H1 (cell line): ENCODE measurements around the gene NEK11. TPM values are rescaled to one million over a fixed set of nuclear protein-coding genes. Genes with fewer than 3 reads are reported as not detected.

ENCODE experiments used
- CTCF ChIA-PET: fragments of 300-600 bp; sonication (Branson Sonifier 250); formaldehyde crosslinking; loops from one replicate; lab custom pipeline; 2021; ENCODE audit not compliant: partially characterized antibody; lab: Charles Lee
- POLR2A ChIA-PET: fragments of 300-600 bp; sonication (Branson Sonifier 250); formaldehyde crosslinking; loops from one replicate; lab custom pipeline; 2021; ENCODE audit warnings: inconsistent platforms; ENCODE audit not compliant: partially characterized antibody; lab: Charles Lee
- DNase-seq, 2 experiments: peaks; one replicate each; pipeline versions ENCODE4 v3.0.0 to v3.0.0-alpha.2; 2010 to 2022; ENCODE audit warnings: low spot score in 2 of 2, low read depth in 1 of 2, mixed read lengths in 1 of 2
- FAIRE-seq: peaks from 2 replicates; lab custom pipeline; 2011; peaks lifted over from hg19 to GRCh38; lab: Jason Lieb, UNC
- H2AFZ ChIP-seq: 2 replicates; pipeline ENCODE4 v1.8.1; 2012; ENCODE audit warnings: low read length, inconsistent platforms
- H2AK5ac ChIP-seq: 2 replicates; pipeline ENCODE4 v1.6.1; 2013; ENCODE audit warnings: low read depth, low read length
- H2BK120ac ChIP-seq: replicated peaks from 2 replicates; pipeline ENCODE3; 2013; ENCODE audit warnings: low read depth, low read length, inconsistent platforms
- H2BK12ac ChIP-seq: 2 replicates; pipeline ENCODE4 v1.6.1; 2013; ENCODE audit warnings: low read depth, low read length
- H2BK15ac ChIP-seq: 2 replicates; pipeline ENCODE4 v1.6.1; 2013; ENCODE audit warnings: low read length
- H2BK20ac ChIP-seq: 2 replicates; pipeline ENCODE4 v1.6.1; 2013; ENCODE audit warnings: low read length
- H2BK5ac ChIP-seq: 2 replicates; pipeline ENCODE4 v1.6.1; 2013; ENCODE audit warnings: low read depth, low read length
- H3K14ac ChIP-seq: 2 replicates; pipeline ENCODE4 v1.6.1; 2013; ENCODE audit warnings: inconsistent platforms; ENCODE audit not compliant: insufficient read length
- H3K18ac ChIP-seq: 2 replicates; pipeline ENCODE4 v1.6.1; 2013; ENCODE audit warnings: low read length; ENCODE audit errors: extremely low read depth
- H3K23ac ChIP-seq: 2 replicates; pipeline ENCODE4 v1.6.1; 2013; ENCODE audit warnings: inconsistent platforms; ENCODE audit not compliant: insufficient read length
- H3K23me2 ChIP-seq: 2 replicates; pipeline ENCODE4 v1.6.1; 2013; ENCODE audit warnings: low read depth, low read length
- H3K27ac ChIP-seq: 2 replicates; pipeline ENCODE4 v1.6.1; 2011; ENCODE audit warnings: low read depth, low read length, inconsistent platforms
- H3K27me3 ChIP-seq, 4 experiments: replicated peaks in 1 of 4; 1 replicate in 1 of 4; 2 replicates in 3 of 4; pipeline versions ENCODE4 v1.6.1 to v1.8.1; 2011 to 2013; ENCODE audit warnings: low read length in 3 of 4, mild to moderate bottlenecking in 3 of 4, inconsistent platforms in 2 of 4, mixed read lengths in 2 of 4, moderate library complexity in 1 of 4; ENCODE audit not compliant: control insufficient read depth in 3 of 4, insufficient read depth in 3 of 4; ENCODE audit errors: extremely low read depth in 1 of 4
- H3K36me3 ChIP-seq, 4 experiments: 2 replicates each; pipeline versions ENCODE4 v1.6.1 to v1.8.1; 2011 to 2013; ENCODE audit warnings: mild to moderate bottlenecking in 4 of 4, low read length in 3 of 4, moderate library complexity in 2 of 4, control low read depth in 1 of 4, inconsistent platforms in 1 of 4; ENCODE audit not compliant: insufficient read depth in 4 of 4, control insufficient read depth in 2 of 4
- H3K4ac ChIP-seq: replicated peaks from 2 replicates; pipeline ENCODE3; 2013; ENCODE audit warnings: low read length, low read depth, mixed read lengths, inconsistent platforms; ENCODE audit not compliant: insufficient read length
- H3K4me1 ChIP-seq, 4 experiments: replicated peaks in 1 of 4; 1 replicate in 1 of 4; 2 replicates in 3 of 4; pipeline versions ENCODE4 v1.6.1 to v1.8.1; 2011 to 2013; ENCODE audit warnings: low read length in 3 of 4, inconsistent platforms in 2 of 4, mixed read lengths in 1 of 4; ENCODE audit not compliant: insufficient read depth in 4 of 4, control insufficient read depth in 3 of 4
- H3K4me2 ChIP-seq, 2 experiments: 2 replicates each; pipeline versions ENCODE4 v1.6.1 to v1.8.1; 2011 to 2013; ENCODE audit warnings: low read depth in 2 of 2, low read length in 2 of 2, control low read depth in 1 of 2, inconsistent platforms in 1 of 2, mild to moderate bottlenecking in 1 of 2; ENCODE audit not compliant: insufficient read depth in 1 of 2
- H3K4me3 ChIP-seq, 4 experiments: fragments of 200-600, 300-600 bp in 1 of 4; sonication (generic), shearing (Covaris generic), sonication (Bioruptor Twin) in 1 of 4; 2 replicates each; pipeline versions ENCODE4 v1.5.1 to v1.8.1; 2011 to 2016; ENCODE audit warnings: low read length in 4 of 4, low read depth in 3 of 4, control low read depth in 2 of 4, inconsistent platforms in 2 of 4, mild to moderate bottlenecking in 2 of 4, mixed read lengths in 1 of 4, moderate library complexity in 1 of 4; ENCODE audit not compliant: insufficient read depth in 2 of 4; ENCODE audit errors: extremely low read depth in 1 of 4
- H3K56ac ChIP-seq: replicated peaks from 2 replicates; pipeline ENCODE3; 2013; ENCODE audit warnings: low read depth, mild to moderate bottlenecking, mixed read lengths, low read length, inconsistent platforms; ENCODE audit not compliant: insufficient read length
- H3K79me1 ChIP-seq: 2 replicates; pipeline ENCODE4 v1.6.1; 2013; ENCODE audit warnings: low read depth, low read length, control low read depth
- H3K79me2 ChIP-seq, 2 experiments: 2 replicates each; pipeline versions ENCODE4 v1.6.1 to v1.8.1; 2012 to 2013; ENCODE audit warnings: low read length in 2 of 2, mild to moderate bottlenecking in 2 of 2, inconsistent platforms in 1 of 2; ENCODE audit not compliant: insufficient read depth in 2 of 2, control insufficient read depth in 1 of 2
- H3K9ac ChIP-seq, 4 experiments: replicated peaks in 1 of 4; 1 replicate in 1 of 4; 2 replicates in 3 of 4; pipeline versions ENCODE4 v1.6.1 to v1.8.1; 2011 to 2013; ENCODE audit warnings: low read depth in 3 of 4, low read length in 3 of 4, control low read depth in 2 of 4, mild to moderate bottlenecking in 2 of 4, moderate library complexity in 2 of 4, inconsistent platforms in 1 of 4; ENCODE audit errors: extremely low read depth in 1 of 4
- H3K9me3 ChIP-seq, 2 experiments: 2 replicates each; pipeline versions ENCODE4 v1.6.1 to v1.8.1; 2012 to 2013; ENCODE audit warnings: mild to moderate bottlenecking in 2 of 2, moderate library complexity in 2 of 2, control low read depth in 1 of 2, inconsistent platforms in 1 of 2, low read depth in 1 of 2, low read length in 1 of 2, mixed read lengths in 1 of 2; ENCODE audit not compliant: insufficient read depth in 2 of 2
- H4K20me1 ChIP-seq, 2 experiments: replicated peaks in 1 of 2; 2 replicates each; pipeline versions ENCODE3 to v1.8.1; 2011 to 2013; ENCODE audit warnings: inconsistent platforms in 2 of 2, low read length in 2 of 2, mild to moderate bottlenecking in 1 of 2; ENCODE audit not compliant: insufficient read depth in 2 of 2, control insufficient read depth in 1 of 2
- H4K5ac ChIP-seq: 2 replicates; pipeline ENCODE4 v1.6.1; 2013; ENCODE audit warnings: low read length, low read depth, mixed read lengths, inconsistent platforms; ENCODE audit not compliant: insufficient read length
- H4K8ac ChIP-seq: 2 replicates; pipeline ENCODE4 v1.8.0; 2013; ENCODE audit warnings: mild to moderate bottlenecking, moderate library complexity, low read length, inconsistent platforms; ENCODE audit not compliant: insufficient read depth; ENCODE audit errors: extremely low read depth
- H4K91ac ChIP-seq: replicated peaks from 2 replicates; pipeline ENCODE3; 2013; ENCODE audit warnings: low read length, mixed read lengths, inconsistent platforms; ENCODE audit not compliant: insufficient read length
- CBX8 ChIP-seq: fragments of 300-800, 300-1000 bp; sonication (generic); IDR thresholded peaks from 2 replicates; pipeline ENCODE4 v1.7.1; 2016; ENCODE audit warnings: low read depth, low read length, borderline replicate concordance
- WGBS, 2 experiments: shearing (Covaris generic) in 1 of 2; methylation state at CpG; one replicate each; pipeline versions ENCODE4 v1.1.6 to v1.1.7; 2013 to 2015; ENCODE audit warnings: low lambda C conversion rate in 2 of 2, mixed read lengths in 2 of 2, inconsistent platforms in 1 of 2, low coverage in 1 of 2, missing lambda C conversion rate in 1 of 2; ENCODE audit not compliant: insufficient replicate concordance in 2 of 2, insufficient coverage in 1 of 2, insufficient read length in 1 of 2; ENCODE audit errors: extremely low coverage in 1 of 2, missing lambda C conversion rate in 1 of 2; 5-methylcytosine and 5-hydroxymethylcytosine counted together
- polyA plus RNA-seq, 7 experiments: library from polyadenylated mRNA; depleted of rRNA in 3 of 7; stranded (reverse) in 5 of 7; unstranded in 2 of 7; fragments of >200 nt in 5 of 7; fragments of 200-250 nt in 2 of 7; gene quantifications; 1 replicate in 5 of 7; 2 replicates in 1 of 7; 4 replicates in 1 of 7; pipeline versions ENCODE4 v1.2.1 to v1.2.3, GENCODE V29; 2011 to 2013; ENCODE audit warnings: missing spikeins in 2 of 7, mixed read lengths in 2 of 7
- total RNA-seq: library from RNA; stranded (reverse); fragmentation: NEBNext Ultra II Directional; extraction: Animal tissue kit (Norgen Biotek cat#: 25700); gene quantifications from 2 replicates; pipeline ENCODE4 v1.2.1, GENCODE V29; 2021

Gene NEK11
- total and polyA plus RNA-seq, 2 of the 8 experiments (the other 6 are each of a cell fraction or from before 2014, with no cell fraction given) = 0.60 TPM; not detected in 1

- Histone ChIP-seq H2BK12ac (no peak overlapping the region), H4K8ac (no peak overlapping the region), H3K23ac (no peak overlapping the region), H3K56ac (no peak overlapping the region), H3K79me2 (no peaks in the 10 kb centered on the region), H3K14ac (no peak overlapping the region), H3K4me3 (no peak overlapping the region), H3K18ac (no peak overlapping the region), H2BK5ac (no peak overlapping the region), H3K36me3 (no peaks in the 10 kb centered on the region), H3K27ac (no peak overlapping the region), H2BK120ac (no peak overlapping the region), H3K4me2 (no peak overlapping the region), H3K9ac (no peak overlapping the region), H4K20me1 (no peaks in the 10 kb centered on the region), H2AK5ac (no peak overlapping the region), H3K27me3 (no peaks in the 10 kb centered on the region), H2AFZ (no peak overlapping the region), H3K79me1 (no peaks in the 10 kb centered on the region), H3K4ac (no peak overlapping the region), H4K5ac (no peak overlapping the region), H4K91ac (no peak overlapping the region), H3K4me1 (no peaks in the 10 kb centered on the region), H2BK20ac (no peak overlapping the region), H2BK15ac (no peak overlapping the region), H3K9me3 (no peaks in the 10 kb centered on the region), H3K23me2 (no peaks in the 10 kb centered on the region)
- ChIA-PET POLR2A (interaction anchor here (1.1 kb wide), 1 partner anchor 11 kb away, joined by 3 read pairs; the partner anchor contains the start of gene NUDT16), CTCF (no interaction called here)
- DNase-seq = no peak
- no peak for FAIRE-seq
- WGBS, 2 experiments = 87% methylated on average over 6 of the region's 6 CpGs; no CpG with 5 or more reads in 1 of the 2 experiments
- TF ChIP-seq CBX8 = no peak
These were observed 366.4 kb downstream of the NEK11 start for GRCh38 chr3:131393051-131393450.
